ENCODE measurements around the gene TMEM204. TPM values are rescaled to one million over a fixed set of nuclear protein-coding genes. Genes with fewer than 3 reads are reported as not detected.

TMEM204 gene
- total and polyA plus RNA-seq, 9 donors: 6.5 to 35.5 (median 13.8) TPM

DNA sequence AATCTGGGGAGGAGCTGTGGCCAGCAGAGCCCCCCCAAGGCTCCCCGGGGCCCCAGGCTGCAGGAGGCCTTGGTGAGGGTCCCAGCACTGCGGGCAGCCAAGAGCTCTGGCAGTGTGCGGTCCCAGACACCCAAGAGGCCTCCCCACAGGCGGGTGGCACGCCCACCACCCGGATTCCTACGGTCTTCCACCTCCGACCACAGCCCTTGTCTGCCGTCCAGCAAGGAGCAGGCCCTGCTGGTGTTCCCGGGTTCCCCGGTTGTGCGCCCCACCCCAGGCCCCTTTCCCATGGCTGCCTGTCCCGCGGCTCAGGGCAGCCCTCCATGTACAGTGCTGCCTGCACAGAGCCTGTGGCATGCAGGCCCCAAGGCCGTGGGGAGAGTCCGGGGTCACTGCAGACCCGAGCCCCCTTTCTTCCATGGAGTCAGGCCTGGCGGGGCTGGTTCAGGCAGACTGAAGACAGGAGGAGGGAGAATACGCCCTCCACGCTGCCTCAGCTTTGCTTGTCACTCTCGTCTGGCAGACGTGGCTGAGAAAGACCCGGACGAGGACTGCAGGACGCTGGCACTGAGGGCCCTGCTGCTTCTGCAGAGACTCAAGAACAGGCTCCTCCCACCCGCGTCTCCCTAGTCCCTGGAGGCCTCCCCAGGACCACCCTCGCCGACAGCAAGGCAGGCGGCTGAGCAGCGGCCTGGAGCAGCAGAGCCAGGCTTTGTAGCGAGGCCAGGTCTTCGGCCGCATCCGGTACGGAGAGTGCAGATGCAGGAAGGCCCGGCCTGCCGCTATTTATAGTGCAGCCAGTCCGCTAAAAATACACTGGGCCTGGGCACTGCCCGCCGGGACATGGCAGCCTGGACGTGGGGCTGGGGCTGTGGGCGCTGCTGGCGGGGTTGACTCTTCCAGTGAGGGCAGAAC is 23.9 kb upstream of the TMEM204 start:
- no peak for DNase-seq

GRCh38 chr16:1510272-1510671 is 23.2 kb upstream of the TMEM204 start:
- no peak overlapping the region for H3K4me3 ChIP-seq
- DNase-seq: no peak
- 79 to 83% (median 79%) methylated on average over 10 of the region's 10 CpGs for WGBS, 3 donors
- intact Hi-C loops (cut with DNase I): no loop called here
- no peak overlapping the region for H3K27ac ChIP-seq
- no peaks in the 10 kb centered on the region for H3K9me3 ChIP-seq
- no peak for TF ChIP-seq EP300 (IDR thresholded peaks at IDR 0.05)
- TF ChIP-seq, protein P1, sequence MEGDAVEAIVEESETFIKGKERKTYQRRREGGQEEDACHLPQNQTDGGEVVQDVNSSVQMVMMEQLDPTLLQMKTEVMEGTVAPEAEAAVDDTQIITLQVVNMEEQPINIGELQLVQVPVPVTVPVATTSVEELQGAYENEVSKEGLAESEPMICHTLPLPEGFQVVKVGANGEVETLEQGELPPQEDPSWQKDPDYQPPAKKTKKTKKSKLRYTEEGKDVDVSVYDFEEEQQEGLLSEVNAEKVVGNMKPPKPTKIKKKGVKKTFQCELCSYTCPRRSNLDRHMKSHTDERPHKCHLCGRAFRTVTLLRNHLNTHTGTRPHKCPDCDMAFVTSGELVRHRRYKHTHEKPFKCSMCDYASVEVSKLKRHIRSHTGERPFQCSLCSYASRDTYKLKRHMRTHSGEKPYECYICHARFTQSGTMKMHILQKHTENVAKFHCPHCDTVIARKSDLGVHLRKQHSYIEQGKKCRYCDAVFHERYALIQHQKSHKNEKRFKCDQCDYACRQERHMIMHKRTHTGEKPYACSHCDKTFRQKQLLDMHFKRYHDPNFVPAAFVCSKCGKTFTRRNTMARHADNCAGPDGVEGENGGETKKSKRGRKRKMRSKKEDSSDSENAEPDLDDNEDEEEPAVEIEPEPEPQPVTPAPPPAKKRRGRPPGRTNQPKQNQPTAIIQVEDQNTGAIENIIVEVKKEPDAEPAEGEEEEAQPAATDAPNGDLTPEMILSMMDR (IDR thresholded peaks at IDR 0.05): no peak
- TF ChIP-seq POLR2A (IDR thresholded peaks at IDR 0.05): no peak
- no peaks in the 10 kb centered on the region for H3K27me3 ChIP-seq
- H3K36me3 ChIP-seq: no peaks in the 10 kb centered on the region
- H3K4me1 ChIP-seq (ENCODE audit: insufficient read depth): no peaks in the 10 kb centered on the region

More for the DNA sequence above, 23.9 kb upstream of the TMEM204 start:
- no peak overlapping the region for H3K4me3 ChIP-seq
- no peaks in the 10 kb centered on the region for H3K9me3 ChIP-seq
- WGBS, 3 donors: 76 to 83% (median 81%) methylated on average over 31 to 44 of the region's 44 CpGs
- H3K36me3 ChIP-seq: no peaks in the 10 kb centered on the region
- no peaks in the 10 kb centered on the region for H3K4me1 ChIP-seq (ENCODE audit: insufficient read depth)
- no peaks in the 10 kb centered on the region for H3K27me3 ChIP-seq
- TF ChIP-seq, protein P1 (IDR thresholded peaks at IDR 0.05): no peak
- no peak for TF ChIP-seq POLR2A (IDR thresholded peaks at IDR 0.05)
- TF ChIP-seq EP300 (IDR thresholded peaks at IDR 0.05): no peak
- H3K27ac ChIP-seq: no peak overlapping the region
- intact Hi-C loops (cut with DNase I): no loop called here

DNA sequence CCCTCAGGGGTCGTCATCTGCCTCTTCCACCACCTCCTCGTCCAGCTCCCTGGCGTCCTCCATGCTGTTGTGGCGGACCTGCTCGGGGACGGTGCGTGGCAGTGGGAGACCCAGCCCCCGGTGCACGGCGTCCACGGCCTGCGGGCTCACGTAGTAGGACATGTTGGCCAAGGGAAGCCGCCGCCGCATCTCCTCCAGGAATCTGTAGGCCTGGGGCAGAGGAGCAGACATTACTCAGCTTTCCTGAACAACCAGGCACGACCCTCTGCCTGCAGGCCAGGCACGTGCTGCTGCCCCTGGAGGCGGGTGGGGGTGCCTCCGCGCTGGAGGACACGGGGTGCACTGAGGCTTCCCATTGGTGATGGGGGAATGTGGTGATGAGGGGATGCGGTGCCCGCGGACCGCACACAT is 22.5 kb upstream of the TMEM204 start:
- no peaks in the 10 kb centered on the region for H3K4me1 ChIP-seq (ENCODE audit: insufficient read depth)
- 88 to 90% (median 90%) methylated on average over 26 of the region's 26 CpGs for WGBS, 3 donors
- H3K27ac ChIP-seq: no peak overlapping the region
- no peak for DNase-seq
- H3K36me3 ChIP-seq: no peaks in the 10 kb centered on the region
- TF ChIP-seq, protein P1 (IDR thresholded peaks at IDR 0.05): no peak
- TF ChIP-seq POLR2A (IDR thresholded peaks at IDR 0.05) (no peak), EP300 (IDR thresholded peaks at IDR 0.05) (no peak)
- intact Hi-C loops (cut with DNase I): no loop called here
- no peaks in the 10 kb centered on the region for H3K9me3 ChIP-seq
- H3K27me3 ChIP-seq: no peaks in the 10 kb centered on the region
- no peak overlapping the region for H3K4me3 ChIP-seq

DNA sequence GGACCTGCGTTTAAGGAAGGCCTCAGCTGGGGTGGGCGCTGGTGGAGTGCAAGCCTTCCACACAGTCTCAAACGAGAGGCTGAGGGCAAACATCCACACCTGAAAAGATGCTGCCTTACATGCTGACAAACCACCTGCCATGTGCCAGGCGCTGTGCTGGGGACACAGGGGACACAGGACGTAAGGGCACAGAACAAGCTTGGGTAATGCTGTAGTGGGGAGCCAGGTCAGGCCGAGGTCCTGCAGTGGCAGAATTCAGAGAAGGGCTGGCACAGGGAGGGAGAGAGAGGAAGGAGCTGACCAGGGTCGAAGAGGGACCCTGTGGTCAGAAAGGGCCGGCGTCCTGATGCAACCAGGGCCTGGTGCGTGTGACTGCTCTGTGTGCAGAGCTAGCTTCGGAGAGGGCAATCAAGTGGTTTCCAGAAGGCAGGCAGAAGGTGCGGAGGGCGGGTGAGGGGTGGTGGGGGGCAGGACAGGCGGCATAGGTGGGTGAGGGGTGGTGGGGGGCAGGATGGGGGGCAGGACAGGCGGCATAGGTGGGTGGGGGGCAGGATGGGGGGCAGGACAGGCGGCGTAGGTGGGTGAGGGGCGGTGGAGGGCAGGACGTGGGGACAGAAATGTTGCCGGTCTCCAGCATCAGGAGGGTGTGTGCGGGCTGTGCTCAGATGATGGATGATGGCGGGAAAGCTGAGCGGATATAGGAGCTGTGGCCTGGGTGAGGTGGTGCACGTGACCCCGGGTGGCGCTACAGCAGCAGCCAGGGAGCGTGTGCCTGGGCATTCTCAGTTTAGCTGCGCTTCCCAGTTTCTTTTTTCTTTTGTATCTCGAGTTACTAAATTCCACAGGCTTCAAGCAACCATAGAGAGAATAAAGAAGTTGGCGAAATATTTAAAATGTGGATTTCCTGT is 21.6 kb upstream of the TMEM204 start:
- 75 to 81% (median 80%) methylated on average over 30 of the region's 30 CpGs for WGBS, 3 donors
- Histone ChIP-seq H3K36me3 (no peaks in the 10 kb centered on the region), H3K27ac (no peak overlapping the region)

More for the DNA sequence above, 21.6 kb upstream of the TMEM204 start:
- no peak overlapping the region for H3K4me3 ChIP-seq
- no peaks in the 10 kb centered on the region for H3K27me3 ChIP-seq
- TF ChIP-seq, protein P1 (IDR thresholded peaks at IDR 0.05): no peak
- TF ChIP-seq POLR2A (IDR thresholded peaks at IDR 0.05) (no peak), EP300 (IDR thresholded peaks at IDR 0.05) (no peak)
- H3K4me1 ChIP-seq (ENCODE audit: insufficient read depth): no peaks in the 10 kb centered on the region
- DNase-seq: no peak
- no peaks in the 10 kb centered on the region for H3K9me3 ChIP-seq
- intact Hi-C loops (cut with DNase I): no loop called here

Measured in ovary (tissue), 9 donors.